Measurements from ENCODE around the gene CLDN6. TPM values are rescaled to one million over a fixed set of nuclear protein-coding genes. Genes with fewer than 3 reads are reported as not detected.
A peak's percentile ranks its signal among the peaks of the same experiment; 100 is the strongest.

The CLDN6 gene
- total RNA-seq, 1 donor from 2014 or later: not detected

DNA sequence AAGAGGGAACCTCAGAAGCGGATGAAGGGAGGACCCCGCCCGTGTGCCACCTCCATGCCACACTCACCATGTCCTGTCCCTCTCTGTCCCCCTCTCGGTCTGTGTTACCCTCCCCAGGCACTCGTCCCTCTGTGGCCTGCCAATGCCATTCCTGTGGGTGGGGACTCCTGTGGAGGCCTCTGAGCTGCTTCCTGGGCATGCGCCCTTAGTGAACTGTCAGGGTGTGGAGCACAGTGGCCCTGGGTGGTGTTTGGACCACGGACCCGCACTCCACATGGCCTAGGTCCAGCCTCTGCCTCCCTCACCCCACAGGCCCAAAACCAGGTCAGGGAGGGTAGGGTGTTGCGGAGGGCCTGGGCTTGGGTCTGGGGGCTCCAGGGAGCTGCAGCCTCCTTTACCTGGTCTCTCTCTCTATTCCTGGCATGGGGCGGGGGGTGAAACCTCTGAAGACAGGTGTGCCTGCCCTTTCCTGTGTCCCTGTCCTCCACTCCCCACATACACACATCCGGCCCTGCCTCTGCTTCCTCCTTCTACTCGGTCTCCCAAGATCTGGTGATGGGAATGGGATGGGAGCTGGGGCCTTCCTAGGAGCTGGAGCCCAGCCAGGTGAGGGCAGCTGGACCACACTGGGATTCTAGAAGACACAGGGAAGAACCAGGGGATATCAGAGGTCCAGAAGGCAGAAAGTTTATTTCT lies 26.3 kb downstream of the CLDN6 start:
- H3K27me3 ChIP-seq (ENCODE audit: control insufficient read depth in 3 of 3, insufficient read depth in 3 of 3, low read length in 3 of 3): peaks cover 0 to 9% (median 8%) of the 10 kb centered on the region in 3 donors
- H3K9me3 ChIP-seq (ENCODE audit: control insufficient read depth in 3 of 3, low read length in 3 of 3): no peaks in the 10 kb centered on the region
- H3K27ac ChIP-seq (ENCODE audit: low read depth, low read length): no peak overlapping the region
- no peaks in the 10 kb centered on the region for H3K36me3 ChIP-seq (ENCODE audit: control insufficient read depth in 3 of 3, insufficient read depth in 3 of 3, low read length in 3 of 3)
- peaks cover 2 to 8% (median 3%) of the 10 kb centered on the region in 3 donors for H3K4me1 ChIP-seq (ENCODE audit: control insufficient read depth in 3 of 3, insufficient read depth in 3 of 3, low read length in 3 of 3)
- no peak overlapping the region for H3K4me3 ChIP-seq (ENCODE audit: low read length in 3 of 3)
- no peak overlapping the region for H3K9ac ChIP-seq (ENCODE audit: low read depth in 1 of 3, low read length in 3 of 3)

DNA sequence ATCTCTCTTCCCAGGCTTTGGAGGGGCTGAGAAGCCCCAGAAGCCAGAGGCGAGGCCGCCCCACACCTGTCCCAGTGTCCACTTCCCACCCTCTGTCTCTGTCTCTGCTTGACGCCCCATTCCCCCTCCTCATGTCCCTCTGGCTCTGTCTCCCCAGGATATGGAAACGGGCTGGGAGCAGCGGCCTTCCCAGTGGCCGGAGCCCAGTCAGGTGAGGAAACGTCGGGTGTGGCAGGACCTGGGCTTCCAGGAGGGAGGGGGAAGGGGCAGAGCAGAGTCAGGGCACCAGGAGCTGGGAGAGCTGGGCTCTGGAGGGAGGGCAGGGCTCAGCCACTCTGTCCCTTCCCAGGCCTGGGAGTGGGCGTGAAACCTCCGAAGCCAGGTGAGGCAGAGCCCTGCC lies 27.1 kb downstream of the CLDN6 start:
- Histone ChIP-seq H3K9me3 (ENCODE audit: control insufficient read depth in 3 of 3, low read length in 3 of 3) (no peaks in the 10 kb centered on the region), H3K4me1 (ENCODE audit: control insufficient read depth in 3 of 3, insufficient read depth in 3 of 3, low read length in 3 of 3) (peaks cover 11 to 16% (median 11%) of the 10 kb centered on the region in 3 donors), H3K27ac (ENCODE audit: low read depth, low read length) (no peak overlapping the region), H3K9ac (ENCODE audit: low read depth in 1 of 3, low read length in 3 of 3) (no peak overlapping the region), H3K4me3 (ENCODE audit: low read length in 3 of 3) (no peak overlapping the region), H3K36me3 (ENCODE audit: control insufficient read depth in 3 of 3, insufficient read depth in 3 of 3, low read length in 3 of 3) (no peaks in the 10 kb centered on the region), H3K27me3 (ENCODE audit: control insufficient read depth in 3 of 3, insufficient read depth in 3 of 3, low read length in 3 of 3) (peaks cover 0 to 9% (median 8%) of the 10 kb centered on the region in 3 donors)

DNA sequence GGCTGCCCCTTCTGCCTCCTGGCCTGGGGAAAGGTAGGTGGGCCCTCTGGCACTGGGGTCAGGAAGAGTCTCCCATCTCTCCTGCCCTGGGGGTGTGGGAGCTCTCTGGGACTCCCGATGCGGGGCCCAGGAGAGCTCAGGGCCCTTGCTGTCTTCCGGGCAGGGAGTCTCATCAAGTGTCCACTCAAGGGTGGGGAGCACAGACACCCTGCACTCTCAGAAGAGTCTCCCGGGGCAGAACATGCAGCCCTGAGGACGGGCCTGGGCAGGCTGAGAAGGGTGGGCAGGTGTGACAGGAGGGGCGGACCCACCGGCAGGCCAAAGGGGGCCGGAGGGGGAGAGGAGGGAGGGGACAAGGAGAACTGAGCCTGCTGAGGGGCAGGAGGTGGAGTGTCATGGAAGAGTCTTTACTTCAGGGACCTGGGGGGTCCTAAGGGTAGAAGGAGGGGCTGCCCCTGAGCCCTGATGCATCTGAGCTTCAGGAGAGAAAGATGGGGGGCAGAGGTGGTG lies 29.3 kb downstream of the CLDN6 start:
- peaks cover 27 to 36% (median 29%) of the 10 kb centered on the region in 3 donors for H3K4me1 ChIP-seq (ENCODE audit: control insufficient read depth in 3 of 3, insufficient read depth in 3 of 3, low read length in 3 of 3)
- H3K36me3 ChIP-seq (ENCODE audit: control insufficient read depth in 3 of 3, insufficient read depth in 3 of 3, low read length in 3 of 3): no peaks in the 10 kb centered on the region
- H3K4me3 ChIP-seq (ENCODE audit: low read length in 3 of 3): no peak overlapping the region
- no peak overlapping the region for H3K27ac ChIP-seq (ENCODE audit: low read depth, low read length)
- H3K9ac ChIP-seq (ENCODE audit: low read depth in 1 of 3, low read length in 3 of 3): no peak overlapping the region
- no peaks in the 10 kb centered on the region for H3K9me3 ChIP-seq (ENCODE audit: control insufficient read depth in 3 of 3, low read length in 3 of 3)
- peaks cover 0 to 9% (median 8%) of the 10 kb centered on the region in 3 donors for H3K27me3 ChIP-seq (ENCODE audit: control insufficient read depth in 3 of 3, insufficient read depth in 3 of 3, low read length in 3 of 3)

DNA sequence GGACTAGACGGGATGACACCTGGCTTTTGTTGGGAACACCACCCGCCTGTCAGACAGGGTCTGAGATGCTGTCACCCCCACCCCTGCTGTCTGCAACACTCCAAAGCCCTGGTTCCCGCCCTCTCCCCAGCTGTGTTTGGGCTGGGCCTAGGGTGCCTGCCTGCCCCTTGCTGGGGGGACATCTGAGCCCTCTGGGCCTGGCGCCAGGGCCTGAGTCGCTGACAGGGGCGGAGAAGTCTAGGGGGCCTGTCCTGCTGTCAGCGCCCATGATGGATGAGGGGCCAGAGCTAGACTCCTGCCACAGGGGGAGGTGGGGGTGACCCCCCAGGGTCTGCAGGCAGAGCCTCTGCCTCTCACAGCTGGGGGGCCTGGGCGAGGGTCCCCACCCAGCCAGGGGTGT lies 30.1 kb downstream of the CLDN6 start:
- Histone ChIP-seq H3K9ac (ENCODE audit: low read depth in 1 of 3, low read length in 3 of 3) (no peak overlapping the region), H3K27ac (ENCODE audit: low read depth, low read length) (no peak overlapping the region), H3K27me3 (ENCODE audit: control insufficient read depth in 3 of 3, insufficient read depth in 3 of 3, low read length in 3 of 3) (peaks cover 0 to 9% (median 8%) of the 10 kb centered on the region in 3 donors), H3K36me3 (ENCODE audit: control insufficient read depth in 3 of 3, insufficient read depth in 3 of 3, low read length in 3 of 3) (no peaks in the 10 kb centered on the region), H3K4me1 (ENCODE audit: control insufficient read depth in 3 of 3, insufficient read depth in 3 of 3, low read length in 3 of 3) (peaks cover 27 to 36% (median 29%) of the 10 kb centered on the region in 3 donors), H3K9me3 (ENCODE audit: control insufficient read depth in 3 of 3, low read length in 3 of 3) (no peaks in the 10 kb centered on the region), H3K4me3 (ENCODE audit: low read length in 3 of 3) (no peak overlapping the region)

DNA sequence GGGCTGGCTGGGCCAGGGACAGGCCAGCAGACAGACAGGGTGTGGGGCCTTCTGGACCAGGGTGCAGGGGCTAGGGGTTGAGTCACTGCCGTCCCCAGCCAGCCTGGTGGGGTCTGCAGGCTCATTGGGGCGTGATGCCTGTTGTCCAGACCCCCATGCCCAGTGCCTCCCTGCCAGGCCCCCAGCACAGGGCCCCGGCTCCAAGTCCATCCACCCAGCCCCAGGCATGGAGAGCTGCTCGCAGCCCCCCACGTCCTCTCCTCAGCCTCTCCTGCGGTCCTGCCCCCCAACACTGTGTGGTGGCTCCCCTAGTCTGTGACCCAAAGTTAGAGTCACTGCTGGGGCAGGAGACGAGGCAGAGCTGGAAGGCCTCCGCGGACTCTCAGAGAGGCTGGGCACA lies 30.7 kb downstream of the CLDN6 start:
- H3K36me3 ChIP-seq (ENCODE audit: control insufficient read depth in 3 of 3, insufficient read depth in 3 of 3, low read length in 3 of 3): no peaks in the 10 kb centered on the region
- H3K27me3 ChIP-seq (ENCODE audit: control insufficient read depth in 3 of 3, insufficient read depth in 3 of 3, low read length in 3 of 3): peaks cover 0 to 9% (median 8%) of the 10 kb centered on the region in 3 donors
- H3K4me3 ChIP-seq (ENCODE audit: low read length in 3 of 3): no peak overlapping the region
- peaks cover 27 to 36% (median 29%) of the 10 kb centered on the region in 3 donors for H3K4me1 ChIP-seq (ENCODE audit: control insufficient read depth in 3 of 3, insufficient read depth in 3 of 3, low read length in 3 of 3)
- H3K9ac ChIP-seq (ENCODE audit: low read depth in 1 of 3, low read length in 3 of 3): no peak overlapping the region
- no peak overlapping the region for H3K27ac ChIP-seq (ENCODE audit: low read depth, low read length)
- H3K9me3 ChIP-seq (ENCODE audit: control insufficient read depth in 3 of 3, low read length in 3 of 3): no peaks in the 10 kb centered on the region

DNA sequence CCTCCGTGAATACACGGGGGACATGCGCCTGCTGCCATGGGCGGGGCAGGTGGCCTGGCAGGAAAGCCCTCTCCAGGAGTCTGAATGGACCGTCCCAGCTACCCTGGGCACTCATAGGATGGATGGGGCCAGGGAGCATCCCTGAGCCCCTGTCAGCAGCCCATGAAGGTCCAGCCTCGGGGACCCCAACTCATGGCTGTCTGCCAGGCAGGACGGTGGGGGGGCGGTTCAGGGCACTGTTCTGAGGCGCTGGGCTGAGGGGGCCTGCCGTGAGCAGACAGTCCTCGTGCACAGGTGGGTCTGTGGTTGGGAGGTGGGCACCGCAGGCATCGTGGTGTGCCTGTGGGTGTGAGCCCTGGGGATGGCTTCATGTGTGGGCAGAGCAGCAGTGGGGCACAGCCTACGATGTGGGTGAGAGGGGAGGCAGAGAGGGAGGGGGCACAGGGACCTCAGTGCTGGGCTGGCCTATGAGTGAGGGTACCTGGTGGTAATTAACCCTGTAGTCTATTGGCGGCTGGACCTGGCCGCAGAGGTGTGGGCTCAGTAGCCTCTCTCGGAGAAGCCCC lies 31.3 kb downstream of the CLDN6 start:
- no peak overlapping the region for H3K27ac ChIP-seq (ENCODE audit: low read depth, low read length)
- H3K27me3 ChIP-seq (ENCODE audit: control insufficient read depth in 3 of 3, insufficient read depth in 3 of 3, low read length in 3 of 3): peaks cover 0 to 9% (median 8%) of the 10 kb centered on the region in 3 donors
- peaks cover 27 to 36% (median 29%) of the 10 kb centered on the region in 3 donors for H3K4me1 ChIP-seq (ENCODE audit: control insufficient read depth in 3 of 3, insufficient read depth in 3 of 3, low read length in 3 of 3)
- H3K36me3 ChIP-seq (ENCODE audit: control insufficient read depth in 3 of 3, insufficient read depth in 3 of 3, low read length in 3 of 3): no peaks in the 10 kb centered on the region
- no peaks in the 10 kb centered on the region for H3K9me3 ChIP-seq (ENCODE audit: control insufficient read depth in 3 of 3, low read length in 3 of 3)
- peak overlapping the region in 1 of 3 donors; percentile 80 for H3K9ac ChIP-seq (ENCODE audit: low read depth in 1 of 3, low read length in 3 of 3)
- H3K4me3 ChIP-seq (ENCODE audit: low read length in 3 of 3): no peak overlapping the region

DNA sequence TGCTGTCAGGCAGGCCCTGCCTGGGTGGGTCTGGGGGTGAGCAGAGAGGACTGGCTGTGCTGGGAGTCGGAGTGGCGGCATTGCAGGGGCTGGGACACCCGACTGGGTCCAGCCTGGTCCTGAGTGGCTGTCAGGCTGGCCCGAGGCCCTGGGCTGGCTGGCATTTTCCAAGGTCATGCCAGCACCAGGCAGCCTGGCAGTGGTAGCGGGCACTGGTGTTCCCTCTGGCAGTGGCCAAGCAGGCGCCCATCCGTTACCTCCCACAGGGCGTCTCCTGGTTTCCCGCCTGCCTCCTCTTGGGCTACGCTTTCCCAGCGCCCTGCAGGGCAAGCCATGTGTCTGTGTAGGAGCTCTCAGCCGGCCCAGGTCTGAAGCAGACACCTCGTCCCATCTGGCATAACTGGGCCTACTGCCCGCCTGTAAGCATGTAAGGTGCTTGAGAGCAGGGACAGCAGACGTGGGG lies 32.1 kb downstream of the CLDN6 start:
- peak overlapping the region; percentile 88 for H3K27ac ChIP-seq (ENCODE audit: low read depth, low read length)
- H3K27me3 ChIP-seq (ENCODE audit: control insufficient read depth in 3 of 3, insufficient read depth in 3 of 3, low read length in 3 of 3): peaks cover 0 to 9% (median 8%) of the 10 kb centered on the region in 3 donors
- H3K9ac ChIP-seq (ENCODE audit: low read depth in 1 of 3, low read length in 3 of 3): peak overlapping the region; percentile 24 to 80 (median 40)
- peaks cover 28 to 36% (median 30%) of the 10 kb centered on the region in 3 donors for H3K4me1 ChIP-seq (ENCODE audit: control insufficient read depth in 3 of 3, insufficient read depth in 3 of 3, low read length in 3 of 3)
- H3K9me3 ChIP-seq (ENCODE audit: control insufficient read depth in 3 of 3, low read length in 3 of 3): no peaks in the 10 kb centered on the region
- peak overlapping the region in 2 of 3 donors; percentile 44 to 58 for H3K4me3 ChIP-seq (ENCODE audit: low read length in 3 of 3)
- no peaks in the 10 kb centered on the region for H3K36me3 ChIP-seq (ENCODE audit: control insufficient read depth in 3 of 3, insufficient read depth in 3 of 3, low read length in 3 of 3)

DNA sequence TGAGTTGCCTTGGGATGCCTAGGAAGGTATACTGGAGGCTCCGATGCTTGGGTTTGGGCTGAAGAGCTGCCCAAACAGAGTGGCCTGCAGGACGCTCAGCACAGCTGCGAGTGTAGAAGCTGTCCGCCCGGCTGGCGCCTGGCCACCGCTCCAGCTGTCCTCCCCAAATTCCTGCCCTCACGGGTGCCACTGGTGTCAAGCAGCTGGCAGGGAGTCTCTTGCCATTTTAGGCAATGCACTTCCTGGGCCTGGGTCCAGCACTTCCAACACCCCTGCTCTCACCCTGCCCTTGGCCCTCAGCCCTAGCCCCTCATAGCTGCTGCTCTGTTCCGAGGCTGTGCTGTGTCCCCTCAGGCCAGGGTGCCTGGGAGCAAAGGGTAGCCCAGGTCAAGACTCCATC lies 32.5 kb downstream of the CLDN6 start:
- H3K9ac ChIP-seq (ENCODE audit: low read depth in 1 of 3, low read length in 3 of 3): peak overlapping the region; percentile 24 to 80 (median 40)
- H3K4me1 ChIP-seq (ENCODE audit: control insufficient read depth in 3 of 3, insufficient read depth in 3 of 3, low read length in 3 of 3): peaks cover 30 to 41% (median 32%) of the 10 kb centered on the region in 3 donors
- peak overlapping the region; percentile 88 for H3K27ac ChIP-seq (ENCODE audit: low read depth, low read length)

DNA sequence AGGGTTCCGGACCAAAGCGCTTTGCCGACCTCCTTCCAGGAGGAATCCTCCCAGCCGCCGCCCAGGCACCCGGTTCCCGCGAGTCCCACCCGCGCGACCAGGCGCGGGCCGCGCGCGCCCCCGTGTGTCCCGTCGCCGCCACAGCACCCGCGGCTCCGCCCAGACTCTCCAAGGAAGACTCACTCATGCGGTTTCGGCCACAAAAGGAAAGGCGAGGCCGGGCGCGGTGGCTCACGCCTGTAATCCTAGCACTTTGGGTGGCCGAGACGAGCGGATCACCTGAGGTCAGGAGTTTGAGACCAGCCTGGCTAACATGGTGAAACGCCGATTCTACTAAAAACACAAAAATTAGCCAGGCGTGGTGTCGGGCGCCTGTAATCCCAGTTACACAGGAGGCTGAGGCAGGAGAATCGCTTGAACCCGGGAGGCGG lies 34.3 kb downstream of the CLDN6 start:
- Histone ChIP-seq H3K4me1 (ENCODE audit: control insufficient read depth in 3 of 3, insufficient read depth in 3 of 3, low read length in 3 of 3) (peaks cover 30 to 48% (median 37%) of the 10 kb centered on the region in 3 donors), H3K27me3 (ENCODE audit: control insufficient read depth in 3 of 3, insufficient read depth in 3 of 3, low read length in 3 of 3) (peaks cover 5 to 10% (median 6%) of the 10 kb centered on the region in 3 donors), H3K9me3 (ENCODE audit: control insufficient read depth in 3 of 3, low read length in 3 of 3) (no peaks in the 10 kb centered on the region), H3K9ac (ENCODE audit: low read depth in 1 of 3, low read length in 3 of 3) (peak overlapping the region in 2 of 3 donors; percentile 40 to 50), H3K36me3 (ENCODE audit: control insufficient read depth in 3 of 3, insufficient read depth in 3 of 3, low read length in 3 of 3) (no peaks in the 10 kb centered on the region), H3K27ac (ENCODE audit: low read depth, low read length) (no peak overlapping the region), H3K4me3 (ENCODE audit: low read length in 3 of 3) (peak overlapping the region in 1 of 3 donors; percentile 35)

More for the DNA sequence above, 32.5 kb downstream of the CLDN6 start:
- Histone ChIP-seq H3K9me3 (ENCODE audit: control insufficient read depth in 3 of 3, low read length in 3 of 3) (no peaks in the 10 kb centered on the region), H3K4me3 (ENCODE audit: low read length in 3 of 3) (peak overlapping the region in 2 of 3 donors; percentile 44 to 58), H3K27me3 (ENCODE audit: control insufficient read depth in 3 of 3, insufficient read depth in 3 of 3, low read length in 3 of 3) (peaks cover 0 to 8% (median 8%) of the 10 kb centered on the region in 3 donors), H3K36me3 (ENCODE audit: control insufficient read depth in 3 of 3, insufficient read depth in 3 of 3, low read length in 3 of 3) (no peaks in the 10 kb centered on the region)

DNA sequence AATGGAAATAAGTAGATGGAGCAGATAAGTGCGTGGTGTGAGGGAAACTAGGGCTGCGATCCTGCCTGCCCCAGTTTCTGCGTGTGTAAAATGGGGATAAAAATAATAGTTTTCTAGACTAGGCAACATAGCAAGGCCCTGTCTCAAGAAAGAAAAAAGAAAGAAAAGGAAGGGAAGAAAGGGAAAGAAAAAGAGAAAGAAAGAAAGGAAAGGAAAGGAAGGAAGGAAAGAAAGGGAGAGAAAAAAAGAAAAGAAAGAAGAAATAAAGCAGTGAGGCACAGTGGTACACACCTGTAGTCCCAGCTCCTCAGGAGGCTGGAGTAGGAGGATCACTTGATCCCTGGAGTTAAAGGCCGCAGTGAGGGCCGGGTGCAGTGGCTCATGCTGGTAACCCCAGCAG lies 35.6 kb downstream of the CLDN6 start:
- Histone ChIP-seq H3K4me3 (ENCODE audit: low read length in 3 of 3) (no peak overlapping the region), H3K9me3 (ENCODE audit: control insufficient read depth in 3 of 3, low read length in 3 of 3) (no peaks in the 10 kb centered on the region), H3K36me3 (ENCODE audit: control insufficient read depth in 3 of 3, insufficient read depth in 3 of 3, low read length in 3 of 3) (no peaks in the 10 kb centered on the region), H3K27me3 (ENCODE audit: control insufficient read depth in 3 of 3, insufficient read depth in 3 of 3, low read length in 3 of 3) (peaks cover 5 to 10% (median 7%) of the 10 kb centered on the region in 3 donors), H3K9ac (ENCODE audit: low read depth in 1 of 3, low read length in 3 of 3) (no peak overlapping the region), H3K27ac (ENCODE audit: low read depth, low read length) (no peak overlapping the region), H3K4me1 (ENCODE audit: control insufficient read depth in 3 of 3, insufficient read depth in 3 of 3, low read length in 3 of 3) (peaks cover 30 to 45% (median 37%) of the 10 kb centered on the region in 3 donors)
